Right cardiac atrium (tissue), 5 donors: ENCODE data around the gene CAPN11. TPM values are rescaled to one million over a fixed set of nuclear protein-coding genes. Genes with fewer than 3 reads are reported as not detected.

Source experiments
- ATAC-seq, 2 donors: fragments of 200-7000 bp; cut with Tn5 transposase; one replicate each; pipeline versions ENCODE4 v1.8.0 to v1.9.1; 2020; ENCODE audit warnings: moderate library complexity in 2 of 2, mild to moderate bottlenecking in 1 of 2
- DNase-seq, 3 donors: peaks; one replicate each; pipeline ENCODE4 v3.0.0-alpha.2; 2020
- H3K27ac ChIP-seq: one replicate; pipeline ENCODE4 v1.5.1; 2013; ENCODE audit warnings: mild to moderate bottlenecking, low read length, control low read depth, moderate library complexity
- H3K27me3 ChIP-seq: one replicate; pipeline ENCODE4 v1.6.1; 2013; ENCODE audit not compliant: control insufficient read depth, insufficient read depth
- H3K4me1 ChIP-seq: one replicate; pipeline ENCODE4 v1.6.1; 2013; ENCODE audit warnings: low read length; ENCODE audit not compliant: control insufficient read depth, insufficient read depth
- H3K4me3 ChIP-seq: one replicate; pipeline ENCODE4 v1.5.1; 2013; ENCODE audit warnings: low read length, control low read depth
- H3K9me3 ChIP-seq: one replicate; pipeline ENCODE4 v1.6.1; 2013; ENCODE audit warnings: low read length; ENCODE audit not compliant: control insufficient read depth
- WGBS: extraction: QIAGEN DNeasy Blood & Tissue Kit; methylation state at CpG from one replicate; pipeline ENCODE4 v1.1.7; 2013; 5-methylcytosine and 5-hydroxymethylcytosine counted together
- intact Hi-C, 4 donors: fragments of 100-400 bp; cut with DNase I; formaldehyde crosslinking; loops; one replicate each; pipeline versions ENCODE4 v1.11.0 to v1.14.0; 2022 to 2023
- polyA plus RNA-seq: library from polyadenylated mRNA; stranded (reverse); fragments of 200-250 nt; gene quantifications from one replicate; pipeline ENCODE4 v1.2.3, GENCODE V29; 2013
- total RNA-seq, 4 donors: library from RNA; stranded (reverse); fragmentation: NEBNext Ultra II Directional; extraction: Animal tissue kit (Norgen Biotek cat#: 25700); gene quantifications; one replicate each; pipeline ENCODE4 v1.2.1, GENCODE V29; 2021
- donor health status: healthy with polysubstance abuse.
- donor health status: DM: no; HTN: yes; CAD: no.
- donor health status: DM: no; HTN: no; CAD: no.
- donor health status: DM: no; HTN: yes; CAD: no; lungs with severe emphysema.
- donor health status: DM: yes; HTN: yes; CAD: no.

CAPN11 gene
- total and polyA plus RNA-seq, 5 donors = 0.27 to 0.38 TPM; not detected in 3

DNA sequence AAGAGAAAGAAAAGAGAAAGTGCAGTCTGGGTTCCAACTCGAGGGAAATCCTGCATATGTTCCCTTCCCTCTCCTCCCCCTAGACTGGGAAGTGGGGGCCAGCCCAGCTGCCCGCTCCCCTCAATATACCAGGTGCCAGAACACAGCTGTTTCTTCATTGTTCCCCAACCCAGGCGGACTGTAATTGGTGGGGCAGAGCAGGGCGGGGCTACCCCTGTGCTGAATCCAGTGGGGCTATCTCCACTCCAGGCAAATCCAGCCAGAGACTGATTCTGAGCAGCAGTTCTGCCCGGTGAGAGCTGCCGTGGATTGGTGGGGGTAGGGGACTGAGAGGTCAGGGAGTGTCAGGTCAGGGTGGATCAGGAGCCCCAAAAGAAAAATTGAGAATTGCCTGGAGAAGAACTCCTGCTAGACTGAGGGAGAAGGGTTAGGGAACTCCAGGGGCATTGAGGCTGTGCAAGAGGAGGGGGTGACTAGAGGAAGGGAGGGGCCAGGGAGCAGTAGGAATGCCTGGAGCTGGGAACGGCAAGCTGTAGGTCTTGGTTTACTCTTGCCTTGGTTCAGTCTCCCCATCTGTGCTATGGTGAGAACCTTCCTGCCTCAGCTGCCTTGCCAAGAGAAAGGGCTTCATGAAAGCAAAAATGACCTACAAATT is 58.2 kb downstream of the CAPN11 start, which contains the start of gene MYMX:
Gene MYMX, plus strand, starts transcription at position 250 of the 655 bp plus-strand sequence. CDS start 546 bp downstream, outside the sequence.
- Histone ChIP-seq H3K9me3 (no peaks in the 10 kb centered on the region), H3K27me3 (no peaks in the 10 kb centered on the region), H3K4me1 (peaks cover 8% of the 10 kb centered on the region), H3K27ac (peak within 1 kb of the TSS; percentile 51), H3K4me3 (no peak within 1 kb of the TSS)
- WGBS = 36% methylated on average over 7 of the region's 7 CpGs
- intact Hi-C loops = loop anchor here in 1 of 4 donors (5.0 kb wide), 1 partner anchor 40 kb away; no protein-coding TSS in a partner anchor
- DNase-seq (peak; percentile 57 to 84 (median 82)), ATAC-seq (peak in 1 of 2 donors; percentile 2)

GRCh38 chr6:44217332-44218143 is 58.9 kb downstream of the CAPN11 start:
- WGBS = 54% methylated on average over 16 of the region's 16 CpGs
- Histone ChIP-seq H3K27ac (peak overlapping the region; percentile 51), H3K4me1 (peaks cover 13% of the 10 kb centered on the region), H3K4me3 (no peak overlapping the region), H3K27me3 (no peaks in the 10 kb centered on the region), H3K9me3 (no peaks in the 10 kb centered on the region)
- ATAC-seq (peak; percentile 0 to 14), DNase-seq (peak; percentile 76 to 94 (median 91))
- intact Hi-C loops = loop anchor here in 1 of 4 donors (5.0 kb wide), 1 partner anchor 40 kb away; no protein-coding TSS in a partner anchor

GRCh38 chr6:44219053-44219814 is 60.6 kb downstream of the CAPN11 start:
- intact Hi-C loops = loop anchor here in 1 of 4 donors (5.0 kb wide), 1 partner anchor 42 kb away; no protein-coding TSS in a partner anchor
- no peaks in the 10 kb centered on the region for H3K9me3 ChIP-seq
- H3K4me3 ChIP-seq = peak overlapping the region; percentile 88
- peaks cover 18% of the 10 kb centered on the region for H3K4me1 ChIP-seq
- 1% methylated on average over 45 of the region's 45 CpGs for WGBS
- H3K27ac ChIP-seq = peak overlapping the region; percentile 98
- ATAC-seq = peak; percentile 83
- DNase-seq = peak; percentile 90 to 96 (median 95)
- no peaks in the 10 kb centered on the region for H3K27me3 ChIP-seq

GRCh38 chr6:44219815-44220784 is 61.5 kb downstream of the CAPN11 start:
- H3K27me3 ChIP-seq = no peaks in the 10 kb centered on the region
- H3K27ac ChIP-seq = peak overlapping the region; percentile 68
- 55% methylated on average over 28 of the region's 28 CpGs for WGBS
- peaks cover 22% of the 10 kb centered on the region for H3K4me1 ChIP-seq
- H3K4me3 ChIP-seq = peak overlapping the region; percentile 88
- ATAC-seq (no peak), DNase-seq (peak in 2 of 3 donors; percentile 40 to 49)
- intact Hi-C loops = loop anchor here in 1 of 4 donors (5.0 kb wide), 1 partner anchor 43 kb away; no protein-coding TSS in a partner anchor
- H3K9me3 ChIP-seq = no peaks in the 10 kb centered on the region

- intact Hi-C loops = no loop called here
- Histone ChIP-seq H3K4me1 (peaks cover 27% of the 10 kb centered on the region), H3K27ac (peak overlapping the region; percentile 77), H3K9me3 (no peaks in the 10 kb centered on the region), H3K27me3 (no peaks in the 10 kb centered on the region), H3K4me3 (no peak overlapping the region)
- DNase-seq (no peak), ATAC-seq (no peak)
- 80% methylated on average over 4 of the region's 4 CpGs for WGBS
These were observed 62.3 kb downstream of the CAPN11 start for GRCh38 chr6:44220913-44221290.

- H3K4me1 ChIP-seq = peaks cover 32% of the 10 kb centered on the region
- ATAC-seq (peak; percentile 67 to 72), DNase-seq (peak; percentile 94 to 98 (median 97))
- intact Hi-C loops = no loop called here
- WGBS = 6% methylated on average over 4 of the region's 4 CpGs
- H3K4me3 ChIP-seq = no peak overlapping the region
- no peaks in the 10 kb centered on the region for H3K9me3 ChIP-seq
- no peaks in the 10 kb centered on the region for H3K27me3 ChIP-seq
- H3K27ac ChIP-seq = peak overlapping the region; percentile 77
These were observed 62.8 kb downstream of the CAPN11 start for GRCh38 chr6:44221291-44221960.

DNA sequence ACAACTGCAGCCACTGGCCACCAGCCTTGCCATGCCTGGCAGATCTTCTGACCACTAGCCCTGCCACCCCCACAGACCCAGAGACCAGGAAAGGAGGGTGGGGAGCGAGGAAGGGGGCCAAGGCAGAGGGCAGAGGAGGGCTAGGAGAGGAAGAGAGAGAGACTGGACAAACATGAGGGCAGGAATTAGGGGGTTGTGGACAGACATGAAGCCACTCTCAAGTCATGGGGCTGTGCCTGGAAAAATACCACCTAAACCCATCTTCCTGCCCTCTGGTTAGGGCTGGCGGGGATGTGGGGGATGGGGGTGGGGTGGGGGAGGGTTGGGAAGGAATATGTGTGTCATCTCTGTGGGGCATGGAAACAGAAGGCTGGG is 63.3 kb downstream of the CAPN11 start:
- H3K27ac ChIP-seq = peak overlapping the region; percentile 77
- H3K9me3 ChIP-seq = no peaks in the 10 kb centered on the region
- H3K4me3 ChIP-seq = no peak overlapping the region
- intact Hi-C loops = no loop called here
- WGBS = 46% methylated on average over 2 of the region's 2 CpGs
- H3K27me3 ChIP-seq = no peaks in the 10 kb centered on the region
- no peak for ATAC-seq
- H3K4me1 ChIP-seq = peaks cover 35% of the 10 kb centered on the region
- no peak for DNase-seq

- no peaks in the 10 kb centered on the region for H3K27me3 ChIP-seq
- WGBS = 17% methylated on average over 26 of the region's 26 CpGs
- H3K4me1 ChIP-seq = peaks cover 30% of the 10 kb centered on the region
- intact Hi-C loops = no loop called here
- H3K9me3 ChIP-seq = no peaks in the 10 kb centered on the region
- peak in 2 of 3 donors; percentile 48 to 74 for DNase-seq
- peak overlapping the region; percentile 93 for H3K27ac ChIP-seq
- no peak for ATAC-seq
- H3K4me3 ChIP-seq = peak overlapping the region; percentile 67
These were observed 64.1 kb downstream of the CAPN11 start for GRCh38 chr6:44222486-44223318.
